ENCODE data around the gene FAM163A.

FAM163A gene

GRCh38 chr1:179753061-179753460 is 10.0 kb downstream of the FAM163A start:
- DNase-seq (ENCODE audit: low spot score): no peak

- peak; percentile 55 for DNase-seq (ENCODE audit: low spot score)
These were observed 11.0 kb downstream of the FAM163A start for GRCh38 chr1:179754041-179754624.

- no peak for DNase-seq (ENCODE audit: low spot score)
These were observed 14.8 kb downstream of the FAM163A start for GRCh38 chr1:179757933-179758332.

- no peak for DNase-seq (ENCODE audit: low spot score)
These were observed 17.4 kb downstream of the FAM163A start for GRCh38 chr1:179760521-179760920.

- no peak for DNase-seq (ENCODE audit: low spot score)
These were observed 18.2 kb downstream of the FAM163A start for GRCh38 chr1:179761296-179761695.

GRCh38 chr1:179761846-179762640 is 19.0 kb downstream of the FAM163A start:
- no peak for DNase-seq (ENCODE audit: low spot score)

- DNase-seq (ENCODE audit: low spot score): no peak
These were observed 24.1 kb downstream of the FAM163A start for GRCh38 chr1:179767177-179767581.

- DNase-seq (ENCODE audit: low spot score): no peak
These were observed 24.9 kb downstream of the FAM163A start for GRCh38 chr1:179767996-179768395.

- no peak for DNase-seq (ENCODE audit: low spot score)
These were observed 27.9 kb downstream of the FAM163A start for GRCh38 chr1:179770887-179771502.

- no peak for DNase-seq (ENCODE audit: low spot score)
These were observed 30.2 kb downstream of the FAM163A start for GRCh38 chr1:179773264-179773663.

- no peak for DNase-seq (ENCODE audit: low spot score)
These were observed 30.9 kb downstream of the FAM163A start for GRCh38 chr1:179774000-179774399.

- no peak for DNase-seq (ENCODE audit: low spot score)
These were observed 31.5 kb downstream of the FAM163A start for GRCh38 chr1:179774566-179774965.

GRCh38 chr1:179775009-179775408 is 31.9 kb downstream of the FAM163A start:
- no peak for DNase-seq (ENCODE audit: low spot score)

GRCh38 chr1:179776831-179777230 is 33.7 kb downstream of the FAM163A start:
- no peak for DNase-seq (ENCODE audit: low spot score)

GRCh38 chr1:179777731-179778130 is 34.6 kb downstream of the FAM163A start:
- DNase-seq (ENCODE audit: low spot score): no peak

GRCh38 chr1:179779645-179780272 is 36.7 kb downstream of the FAM163A start:
- no peak for DNase-seq (ENCODE audit: low spot score)

- no peak for DNase-seq (ENCODE audit: low spot score)
These were observed 38.9 kb downstream of the FAM163A start for GRCh38 chr1:179781962-179782361.

- no peak for DNase-seq (ENCODE audit: low spot score)
These were observed 41.9 kb downstream of the FAM163A start for GRCh38 chr1:179785031-179785431.

- DNase-seq (ENCODE audit: low spot score): no peak
These were observed 42.6 kb downstream of the FAM163A start for GRCh38 chr1:179785728-179786127.

GRCh38 chr1:179786815-179787685 is 44.0 kb downstream of the FAM163A start:
- no peak for DNase-seq (ENCODE audit: low spot score)

- DNase-seq (ENCODE audit: low spot score): no peak
These were observed 45.2 kb downstream of the FAM163A start for GRCh38 chr1:179788259-179788658.

- no peak for DNase-seq (ENCODE audit: low spot score)
These were observed 50.2 kb downstream of the FAM163A start for GRCh38 chr1:179793281-179793680.

Measured in D341Med (cell line).